Measurements from ENCODE around the gene PRICKLE3. TPM values are rescaled to one million over a fixed set of nuclear protein-coding genes. Genes with fewer than 3 reads are reported as not detected.
"Not testable (repeated sequence)": the region's sequence is repeated elsewhere in the genome, so short reads cannot be mapped to it uniquely, and the experiment has no call there.

The PRICKLE3 gene
- total and polyA plus RNA-seq, 2 experiments from 2014 or later, result 4.7 to 13.7 TPM

DNA sequence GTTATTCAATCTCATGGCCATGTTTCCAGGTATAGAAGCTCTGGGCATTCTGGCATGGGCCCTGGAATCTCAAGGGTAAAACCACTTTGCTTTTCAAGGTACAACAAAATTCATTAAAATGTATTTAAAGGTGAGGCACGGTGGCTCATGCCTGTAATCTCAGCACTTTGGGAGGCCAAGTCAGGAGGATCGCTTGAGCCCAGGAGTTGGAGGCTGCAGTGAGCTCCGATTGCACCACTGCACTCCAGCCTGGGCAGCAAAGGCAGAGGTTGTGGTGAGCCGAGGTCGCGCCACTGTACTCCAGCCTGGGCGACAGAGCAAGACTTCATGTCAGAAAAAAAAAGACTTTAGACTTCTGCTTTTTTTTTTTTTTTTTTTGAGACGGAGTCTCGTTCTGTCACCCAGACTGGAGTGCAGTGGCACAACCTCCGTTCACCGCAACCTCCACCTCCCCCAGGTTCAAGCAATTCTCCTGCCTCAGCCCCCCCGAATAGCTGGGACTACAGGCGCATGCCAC lies 58.4 kb downstream of the PRICKLE3 start:
- not testable (repeated sequence) for H3K9me3 Mint-ChIP-seq; H3K27me3 ChIP-seq (ENCODE audit: insufficient read depth); H3F3A ChIP-seq (replicated peaks; ENCODE audit: low read depth); H3K4me3 ChIP-seq; H4K20me1 ChIP-seq (replicated peaks; ENCODE audit: insufficient read depth); H3K9me2 ChIP-seq (ENCODE audit: insufficient read depth); H3K27me3 Mint-ChIP-seq (ENCODE audit: insufficient read depth, low read depth, poor library complexity); H3K4me1 ChIP-seq (ENCODE audit: insufficient read depth); H3K4me1 Mint-ChIP-seq; H3K4me2 ChIP-seq; DNase-seq (ENCODE audit: low spot score); ATAC-seq; H3K79me2 ChIP-seq (replicated peaks; ENCODE audit: insufficient read depth); H3K36me3 ChIP-seq (ENCODE audit: insufficient read depth); H3K36me3 Mint-ChIP-seq (ENCODE audit: low read depth); H2AFZ ChIP-seq; H3K27ac Mint-ChIP-seq; H3K27ac ChIP-seq (ENCODE audit: low read depth); H3K4me3 Mint-ChIP-seq

Small RNA genes within 50 kb of the gene (small RNA-seq; reads per million reads assigned to genes)
- gene RN7SL262P (ENCODE audit: low replicate concordance), result not detected

Other genes with a start within 250 kb of the PRICKLE3 start
- 45.4 and 56.5 TPM in 2 replicates for gene OTUD5, start 228.8 kb downstream of the PRICKLE3 start, total RNA-seq (2014; rRNA removed; shearing (Covaris generic))
- 23.5 and 28.7 TPM in 2 replicates for gene OTUD5, start 228.8 kb downstream of the PRICKLE3 start, polyA plus RNA-seq (2016; fragmentation: Nextera tagmentation; extraction: Ambion mirVana)
- gene KCND1, start 214.5 kb downstream of the PRICKLE3 start, total RNA-seq (2014; rRNA removed; shearing (Covaris generic)), result 5.3 and 5.6 TPM in 2 replicates
- 2.7 and 3.2 TPM in 2 replicates for gene KCND1, start 214.5 kb downstream of the PRICKLE3 start, polyA plus RNA-seq (2016; fragmentation: Nextera tagmentation; extraction: Ambion mirVana)
- 32.7 and 39.1 TPM in 2 replicates for gene GRIPAP1, start 184.1 kb downstream of the PRICKLE3 start, total RNA-seq (2014; rRNA removed; shearing (Covaris generic))
- 57.1 and 62.2 TPM in 2 replicates for gene GRIPAP1, start 184.1 kb downstream of the PRICKLE3 start, polyA plus RNA-seq (2016; fragmentation: Nextera tagmentation; extraction: Ambion mirVana)
- gene TFE3, start 143.0 kb downstream of the PRICKLE3 start, total RNA-seq (2014; rRNA removed; shearing (Covaris generic)), result 63.3 and 83.8 TPM in 2 replicates
- gene TFE3, start 143.0 kb downstream of the PRICKLE3 start, polyA plus RNA-seq (2016; fragmentation: Nextera tagmentation; extraction: Ambion mirVana), result 20.8 and 21.4 TPM in 2 replicates
- 6.8 and 9.9 TPM in 2 replicates for gene CCDC120, start 127.4 kb downstream of the PRICKLE3 start, total RNA-seq (2014; rRNA removed; shearing (Covaris generic))
- gene CCDC120, start 127.4 kb downstream of the PRICKLE3 start, polyA plus RNA-seq (2016; fragmentation: Nextera tagmentation; extraction: Ambion mirVana), result 3.3 and 3.6 TPM in 2 replicates
- gene PRAF2, start 112.4 kb downstream of the PRICKLE3 start, total RNA-seq (2014; rRNA removed; shearing (Covaris generic)), result 6.3 and 7.7 TPM in 2 replicates
- gene PRAF2, start 112.4 kb downstream of the PRICKLE3 start, polyA plus RNA-seq (2016; fragmentation: Nextera tagmentation; extraction: Ambion mirVana), result 22.1 and 24.3 TPM in 2 replicates
- 26.2 and 36.2 TPM in 2 replicates for gene WDR45, start 106.5 kb downstream of the PRICKLE3 start, total RNA-seq (2014; rRNA removed; shearing (Covaris generic))
- gene WDR45, start 106.5 kb downstream of the PRICKLE3 start, polyA plus RNA-seq (2016; fragmentation: Nextera tagmentation; extraction: Ambion mirVana), result 24.9 and 28.8 TPM in 2 replicates
- gene GPKOW, start 62.6 kb downstream of the PRICKLE3 start, total RNA-seq (2014; rRNA removed; shearing (Covaris generic)), result 15.1 and 22.9 TPM in 2 replicates
- 8.1 and 9.5 TPM in 2 replicates for gene GPKOW, start 62.6 kb downstream of the PRICKLE3 start, polyA plus RNA-seq (2016; fragmentation: Nextera tagmentation; extraction: Ambion mirVana)
- gene MAGIX, start 23.6 kb downstream of the PRICKLE3 start, total RNA-seq (2014; rRNA removed; shearing (Covaris generic)), result 0.83 and 2.1 TPM in 2 replicates
- gene MAGIX, start 23.6 kb downstream of the PRICKLE3 start, polyA plus RNA-seq (2016; fragmentation: Nextera tagmentation; extraction: Ambion mirVana), result 0.66 and 1.6 TPM in 2 replicates
- gene PLP2, start 14.5 kb downstream of the PRICKLE3 start, total RNA-seq (2014; rRNA removed; shearing (Covaris generic)), result 1.6 and 3.4 TPM in 2 replicates
- gene PLP2, start 14.5 kb downstream of the PRICKLE3 start, polyA plus RNA-seq (2016; fragmentation: Nextera tagmentation; extraction: Ambion mirVana), result 9.5 and 10.1 TPM in 2 replicates
- gene SYP, start 13.8 kb upstream of the PRICKLE3 start, total RNA-seq (2014; rRNA removed; shearing (Covaris generic)), result 7.3 and 9.1 TPM in 2 replicates
- 2.5 and 3.7 TPM in 2 replicates for gene SYP, start 13.8 kb upstream of the PRICKLE3 start, polyA plus RNA-seq (2016; fragmentation: Nextera tagmentation; extraction: Ambion mirVana)
- gene CACNA1F, start 47.0 kb upstream of the PRICKLE3 start, total RNA-seq (2014; rRNA removed; shearing (Covaris generic)), result 0.35 and 0.90 TPM in 2 replicates
- 0.23 and 0.44 TPM in 2 replicates for gene CACNA1F, start 47.0 kb upstream of the PRICKLE3 start, polyA plus RNA-seq (2016; fragmentation: Nextera tagmentation; extraction: Ambion mirVana)
- gene CCDC22, start 49.1 kb upstream of the PRICKLE3 start, total RNA-seq (2014; rRNA removed; shearing (Covaris generic)), result 9.7 and 11.6 TPM in 2 replicates
- 4.4 and 4.5 TPM in 2 replicates for gene CCDC22, start 49.1 kb upstream of the PRICKLE3 start, polyA plus RNA-seq (2016; fragmentation: Nextera tagmentation; extraction: Ambion mirVana)
- 0.28 TPM in 1 of 2 replicates, not detected in the other for gene FOXP3, start 78.3 kb upstream of the PRICKLE3 start, total RNA-seq (2014; rRNA removed; shearing (Covaris generic))
- gene FOXP3, start 78.3 kb upstream of the PRICKLE3 start, polyA plus RNA-seq (2016; fragmentation: Nextera tagmentation; extraction: Ambion mirVana), result 0.11 and 0.21 TPM in 2 replicates
- gene PPP1R3F, start 83.4 kb upstream of the PRICKLE3 start, total RNA-seq (2014; rRNA removed; shearing (Covaris generic)), result 9.4 and 11.3 TPM in 2 replicates
- gene PPP1R3F, start 83.4 kb upstream of the PRICKLE3 start, polyA plus RNA-seq (2016; fragmentation: Nextera tagmentation; extraction: Ambion mirVana), result 2.2 and 3.1 TPM in 2 replicates
- not detected in 2 replicates for gene GAGE10, start 117.3 kb upstream of the PRICKLE3 start, total RNA-seq (2014; rRNA removed; shearing (Covaris generic))
- gene GAGE10, start 117.3 kb upstream of the PRICKLE3 start, polyA plus RNA-seq (2016; fragmentation: Nextera tagmentation; extraction: Ambion mirVana), result not detected in 2 replicates
- gene GAGE12J, start 135.7 kb upstream of the PRICKLE3 start, total RNA-seq (2014; rRNA removed; shearing (Covaris generic)), result not detected in 2 replicates
- not detected in 2 replicates for gene GAGE12J, start 135.7 kb upstream of the PRICKLE3 start, polyA plus RNA-seq (2016; fragmentation: Nextera tagmentation; extraction: Ambion mirVana)
- not detected in 2 replicates for gene GAGE13, start 145.2 kb upstream of the PRICKLE3 start, total RNA-seq (2014; rRNA removed; shearing (Covaris generic))
- gene GAGE13, start 145.2 kb upstream of the PRICKLE3 start, polyA plus RNA-seq (2016; fragmentation: Nextera tagmentation; extraction: Ambion mirVana), result not detected in 2 replicates